Upper lobe of left lung (tissue), 4 donors: Measurements from ENCODE around the gene NFASC.

Experiments
- CTCF ChIP-seq, 6 experiments: fragments of 450-650 bp in 4 of 6; fragments of 200-600 bp in 2 of 6; sonication (generic) in 2 of 6; IDR thresholded peaks; one replicate each; pipeline ENCODE4 v1.5.1; 2016 to 2019; ENCODE audit warnings: antibody characterized with exemption in 6 of 6
- EP300 ChIP-seq, 4 donors: sonication (generic); formaldehyde crosslinking; IDR thresholded peaks; one replicate each; pipeline ENCODE4 v1.5.1; 2017; ENCODE audit warnings: antibody characterized with exemption in 4 of 4, control low read depth in 2 of 4
- POLR2A ChIP-seq, 4 donors: fragments of 450-650 bp; IDR thresholded peaks; one replicate each; pipeline ENCODE4 v1.5.1; 2016 to 2017; ENCODE audit warnings: antibody characterized with exemption in 4 of 4, mild to moderate bottlenecking in 2 of 4

GRCh38 chr1:204959836-204960235, 89.2 kb downstream of the NFASC start:
- TF ChIP-seq EP300 (IDR thresholded peaks at IDR 0.05): no peak
- no peak for TF ChIP-seq POLR2A (IDR thresholded peaks at IDR 0.05)
- TF ChIP-seq CTCF (IDR thresholded peaks at IDR 0.05): no peak
